K562 (cell line): ENCODE measurements around the gene LDLRAD3.
"Not testable (repeated sequence)": the region's sequence is repeated elsewhere in the genome, so short reads cannot be mapped to it uniquely, and the experiment has no call there.

Source experiments
- CBFB ChIP-seq: sonication (generic); formaldehyde crosslinking; IDR thresholded peaks from 2 replicates; pipeline ENCODE4 v1.4.0; 2020; ENCODE audit warnings: mild to moderate bottlenecking, missing genetic modification reagents
- CHCHD3 ChIP-seq: fragments of 250-450 bp; sonication (Bioruptor Pico); IDR thresholded peaks from 2 replicates; pipeline ENCODE4 v2.1.2; 2022; ENCODE audit warnings: mild to moderate bottlenecking
- CTCF ChIP-seq, 3 experiments: IDR thresholded peaks in 2 of 3; conservative IDR thresholded peaks in 1 of 3; 2 replicates each; pipeline ENCODE4 v1.5.1; 2011 to 2012; ENCODE audit warnings: low read length in 3 of 3, mild to moderate bottlenecking in 3 of 3, control low read depth in 2 of 3, improper control_type of control experiment in 1 of 3, inconsistent platforms in 1 of 3, low read depth in 1 of 3, mixed read lengths in 1 of 3, moderate library complexity in 1 of 3; ENCODE audit not compliant: insufficient read depth in 2 of 3
- MAFF ChIP-seq: IDR thresholded peaks from 2 replicates; pipeline ENCODE4 v1.6.1; 2012; ENCODE audit warnings: low read length, improper control_type of control experiment
- RBFOX2 ChIP-seq: fragments of 200-400 bp; formaldehyde crosslinking; IDR thresholded peaks from 2 replicates; pipeline ENCODE4 v1.6.1; 2017; ENCODE audit warnings: low read depth, mild to moderate bottlenecking, low read length, moderate library complexity
- SMARCB1 ChIP-seq: IDR thresholded peaks from 2 replicates; pipeline ENCODE4 v1.6.1; 2011; ENCODE audit warnings: improper control_type of control experiment, low read depth; ENCODE audit not compliant: insufficient read length
- SMC3 ChIP-seq: conservative IDR thresholded peaks from 2 replicates; pipeline ENCODE4 v1.6.1; 2011; ENCODE audit warnings: low read depth, low read length, improper control_type of control experiment; ENCODE audit not compliant: insufficient read depth
- THAP7 ChIP-seq: fragments of 250-450 bp; sonication (Bioruptor Pico); IDR thresholded peaks from 2 replicates; pipeline ENCODE4 v1.5.0; 2021
- TRIM28 ChIP-seq: fragments of 450-650 bp; IDR thresholded peaks from 2 replicates; pipeline ENCODE4 v1.6.1; 2017
- WHSC1 ChIP-seq: IDR thresholded peaks from one replicate; pipeline ENCODE4 v1.6.1; 2012; ENCODE audit warnings: low read length, control low read depth, inconsistent platforms
- ZBTB11 ChIP-seq, 3 experiments: fragments of 200-800 bp in 1 of 3; fragments of 250-450 bp in 1 of 3; fragments of 450-650 bp in 1 of 3; sonication (Bioruptor Pico) in 1 of 3; sonication (Bioruptor generic) in 1 of 3; formaldehyde crosslinking in 1 of 3; IDR thresholded peaks; 2 replicates each; pipeline versions ENCODE4 v1.6.1 to v1.8.0; 2016 to 2022; ENCODE audit warnings: mild to moderate bottlenecking in 2 of 3, missing genetic modification characterization in 2 of 3, missing compliant biosample characterization in 1 of 3, moderate library complexity in 1 of 3
- ZHX1 ChIP-seq: fragments of 150-350 bp; conservative IDR thresholded peaks from 2 replicates; pipeline ENCODE4 v1.6.1; 2014; ENCODE audit warnings: low read length
- ZNF449 ChIP-seq: fragments of 250-450 bp; sonication (Bioruptor Pico); IDR thresholded peaks from 2 replicates; pipeline ENCODE4 v1.8.0; 2022; ENCODE audit warnings: moderate library complexity, mild to moderate bottlenecking, inconsistent platforms

- not testable (repeated sequence) for TF ChIP-seq CHCHD3 (CRISPR knock-in tag); CBFB; WHSC1; CTCF (IDR thresholded peaks at IDR 0.05 in 2 of 3, conservative IDR thresholded peaks at IDR 0.05 in 1 of 3; ENCODE audit: insufficient read depth in 2 of 3, low read depth in 1 of 3, low read length in 3 of 3); RBFOX2; MAFF; SMARCB1; TRIM28; SMC3; ZBTB11 (CRISPR knock-in tag; IDR thresholded peaks at IDR 0.05); THAP7; ZNF449 (CRISPR knock-in tag); ZHX1
These were observed 102.1 kb downstream of the LDLRAD3 start for GRCh38 chr11:36045945-36046344.
